Measurements from ENCODE around the gene JUNB. TPM values are rescaled to one million over a fixed set of nuclear protein-coding genes. Genes with fewer than 3 reads are reported as not detected.

Gene JUNB
- polyA plus RNA-seq, 1 of the 3 experiments (the other 2 are of a cell fraction) = 224 TPM

DNA sequence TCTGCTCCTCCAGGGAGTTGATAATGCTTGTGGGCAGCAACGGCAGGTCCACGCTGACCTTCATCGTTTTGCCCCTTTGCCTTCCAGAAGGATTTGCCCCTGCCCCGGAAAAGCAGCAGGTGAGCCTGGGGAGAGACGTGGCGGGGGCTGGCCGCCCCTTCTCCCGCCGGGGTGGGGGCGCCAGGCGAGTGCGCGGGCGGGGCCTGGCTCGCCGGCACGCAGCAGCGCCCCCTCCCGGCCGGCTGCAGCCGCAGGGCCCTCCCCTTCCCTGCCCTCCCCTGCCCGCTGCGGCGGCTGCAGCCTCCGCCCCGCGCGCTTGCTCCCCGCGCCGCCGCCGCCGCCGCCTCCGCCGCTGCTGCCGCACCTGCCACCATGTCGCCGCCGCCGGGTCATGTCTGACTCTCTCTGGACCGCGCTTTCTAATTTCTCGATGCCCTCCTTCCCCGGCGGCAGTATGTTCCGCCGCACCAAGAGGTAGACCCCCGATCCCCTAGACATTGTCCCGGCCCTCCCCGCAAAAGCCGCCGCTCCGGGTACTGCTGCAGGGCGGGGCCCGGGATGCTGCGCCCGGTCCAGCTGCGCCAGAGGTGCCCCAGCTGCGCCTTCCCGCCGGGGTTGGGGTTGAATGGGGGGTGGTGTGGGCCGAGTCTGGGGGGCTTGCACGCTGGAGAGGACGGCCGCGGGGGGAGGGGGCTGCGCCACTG lies 47.0 kb downstream of the JUNB start, which contains the start of gene MAST1:
Gene MAST1, plus strand, starts transcription at position 334 of the 704 bp plus-strand sequence. Its CDS starts 58 bp downstream, at position 392.
- peak within 1 kb of the TSS; percentile 43; the same call in 1 of the 2 replicates for H3K9ac ChIP-seq
- peak within 1 kb of the TSS in 1 of 2 experiments; percentile 76; a peak in 2 of 4 replicates for H3K27ac ChIP-seq (ENCODE audit: low read depth in 2 of 2, low read length in 1 of 2)
- no peaks in the 10 kb centered on the region for H3K9me3 ChIP-seq
- no peaks in the 10 kb centered on the region for H3K9me2 ChIP-seq
- CTCF ChIA-PET = interaction anchor here (0.6 to 3.1 kb wide), 15 partner anchors 9 to 1691 kb away, joined by 3 to 19 read pairs (median 4); partner anchors contain the start of gene THSD8
- under 1% methylated on average over 19 of the region's 69 CpGs for WGBS (ENCODE audit: low lambda C conversion rate)
- no peaks in the 10 kb centered on the region for H3K27me3 ChIP-seq (ENCODE audit: insufficient read depth)
- DNase-seq = peak; percentile 94
- H3K4me3 ChIP-seq (ENCODE audit: low read depth in 2 of 2, low read length in 1 of 2) = peak within 1 kb of the TSS; percentile 73 to 81
- H3K79me2 ChIP-seq (ENCODE audit: insufficient read depth) = no peaks in the 10 kb centered on the region
- TF ChIP-seq, protein P1, sequence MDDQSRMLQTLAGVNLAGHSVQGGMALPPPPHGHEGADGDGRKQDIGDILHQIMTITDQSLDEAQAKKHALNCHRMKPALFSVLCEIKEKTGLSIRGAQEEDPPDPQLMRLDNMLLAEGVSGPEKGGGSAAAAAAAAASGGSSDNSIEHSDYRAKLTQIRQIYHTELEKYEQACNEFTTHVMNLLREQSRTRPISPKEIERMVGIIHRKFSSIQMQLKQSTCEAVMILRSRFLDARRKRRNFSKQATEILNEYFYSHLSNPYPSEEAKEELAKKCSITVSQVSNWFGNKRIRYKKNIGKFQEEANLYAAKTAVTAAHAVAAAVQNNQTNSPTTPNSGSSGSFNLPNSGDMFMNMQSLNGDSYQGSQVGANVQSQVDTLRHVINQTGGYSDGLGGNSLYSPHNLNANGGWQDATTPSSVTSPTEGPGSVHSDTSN (IDR thresholded peaks at IDR 0.05) = no peak
- TF ChIP-seq, protein P2, sequence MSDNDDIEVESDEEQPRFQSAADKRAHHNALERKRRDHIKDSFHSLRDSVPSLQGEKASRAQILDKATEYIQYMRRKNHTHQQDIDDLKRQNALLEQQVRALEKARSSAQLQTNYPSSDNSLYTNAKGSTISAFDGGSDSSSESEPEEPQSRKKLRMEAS (IDR thresholded peaks at IDR 0.05; ENCODE audit: low read depth) = no peak
- TF ChIP-seq FOXJ3 (CRISPR knock-in tag; IDR thresholded peaks at IDR 0.05) (no peak), JUND (IDR thresholded peaks at IDR 0.05) (no peak), SMC3 (IDR thresholded peaks at IDR 0.05; ENCODE audit: low read depth, low read length) (peak; percentile 11; the same call in 1 of the 2 replicates), TAF1 (IDR thresholded peaks at IDR 0.05; ENCODE audit: borderline replicate concordance, low read depth, low read length) (no peak), POLR2AphosphoS5 (IDR thresholded peaks at IDR 0.05; ENCODE audit: low read depth, low read length) (no peak), MEF2A (IDR thresholded peaks at IDR 0.05; ENCODE audit: borderline replicate concordance, low read depth) (no peak), MXI1 (IDR thresholded peaks at IDR 0.05; ENCODE audit: low read depth, low read length) (peak; percentile 51; the same call in 1 of the 2 replicates), RCOR1 (IDR thresholded peaks at IDR 0.05; ENCODE audit: low read length) (no peak), FOXM1 (IDR thresholded peaks at IDR 0.05; ENCODE audit: low read depth) (no peak), GABPA (IDR thresholded peaks at IDR 0.05; ENCODE audit: low read depth) (no peak), RAD21 (IDR thresholded peaks at IDR 0.05; ENCODE audit: low read length) (peak; percentile 28; the same call in 1 of the 2 replicates), FOSL2 (IDR thresholded peaks at IDR 0.05; ENCODE audit: borderline replicate concordance, low read depth) (no peak), EZH2phosphoT487 (IDR thresholded peaks at IDR 0.05; ENCODE audit: borderline replicate concordance, low read depth) (no peak), GATA2 (CRISPR knock-in tag; IDR thresholded peaks at IDR 0.05) (no peak), YY1 (IDR thresholded peaks at IDR 0.05; ENCODE audit: low read depth) (no peak), ELF1 (IDR thresholded peaks at IDR 0.05) (no peak), NRF1 (IDR thresholded peaks at IDR 0.05; ENCODE audit: low read depth, low read length) (peak; percentile 12; the same call in 1 of the 2 replicates)
- TF ChIP-seq, protein P3, sequence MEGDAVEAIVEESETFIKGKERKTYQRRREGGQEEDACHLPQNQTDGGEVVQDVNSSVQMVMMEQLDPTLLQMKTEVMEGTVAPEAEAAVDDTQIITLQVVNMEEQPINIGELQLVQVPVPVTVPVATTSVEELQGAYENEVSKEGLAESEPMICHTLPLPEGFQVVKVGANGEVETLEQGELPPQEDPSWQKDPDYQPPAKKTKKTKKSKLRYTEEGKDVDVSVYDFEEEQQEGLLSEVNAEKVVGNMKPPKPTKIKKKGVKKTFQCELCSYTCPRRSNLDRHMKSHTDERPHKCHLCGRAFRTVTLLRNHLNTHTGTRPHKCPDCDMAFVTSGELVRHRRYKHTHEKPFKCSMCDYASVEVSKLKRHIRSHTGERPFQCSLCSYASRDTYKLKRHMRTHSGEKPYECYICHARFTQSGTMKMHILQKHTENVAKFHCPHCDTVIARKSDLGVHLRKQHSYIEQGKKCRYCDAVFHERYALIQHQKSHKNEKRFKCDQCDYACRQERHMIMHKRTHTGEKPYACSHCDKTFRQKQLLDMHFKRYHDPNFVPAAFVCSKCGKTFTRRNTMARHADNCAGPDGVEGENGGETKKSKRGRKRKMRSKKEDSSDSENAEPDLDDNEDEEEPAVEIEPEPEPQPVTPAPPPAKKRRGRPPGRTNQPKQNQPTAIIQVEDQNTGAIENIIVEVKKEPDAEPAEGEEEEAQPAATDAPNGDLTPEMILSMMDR (IDR thresholded peaks at IDR 0.05) = peak; percentile 60
- peak within 1 kb of the TSS; percentile 87 for H3K4me2 ChIP-seq
- POLR2A ChIA-PET = interaction anchor here (1.3 kb wide), 1 partner anchor 52 kb away, joined by 4 read pairs; the partner anchor contains the start of gene GCDH
- peaks cover under 1 to 47% of the 10 kb centered on the region in 2 experiments; a peak in 2 of 4 replicates for H3K4me1 ChIP-seq (ENCODE audit: control insufficient read depth in 1 of 2, insufficient read depth in 2 of 2, low read depth in 1 of 2, low read length in 1 of 2)
- no peaks in the 10 kb centered on the region for H3K36me3 ChIP-seq (replicated peaks in 1 of 2; ENCODE audit: control insufficient read depth in 1 of 2, insufficient read depth in 2 of 2, low read length in 1 of 2)
- no peaks in the 10 kb centered on the region for H4K20me1 ChIP-seq (ENCODE audit: insufficient read depth)
- H3F3A ChIP-seq (replicated peaks; ENCODE audit: insufficient read depth) = peaks cover 30% of the 10 kb centered on the region
- peak within 1 kb of the TSS; percentile 85; the same call in 1 of the 2 replicates for H2AFZ ChIP-seq (ENCODE audit: low read depth)

Data from SK-N-SH (cell line).